ENCODE measurements around the gene ANTXR2. TPM values are rescaled to one million over a fixed set of nuclear protein-coding genes. Genes with fewer than 3 reads are reported as not detected.
"Not testable (repeated sequence)": the region's sequence is repeated elsewhere in the genome, so short reads cannot be mapped to it uniquely, and the experiment has no call there.

The ANTXR2 gene
- total RNA-seq, result 64.6 TPM

- no peaks in the 10 kb centered on the region for H3K9me3 ChIP-seq
- H3K36me3 ChIP-seq, result no peaks in the 10 kb centered on the region
- no peaks in the 10 kb centered on the region for H3K27me3 ChIP-seq
- H3K4me1 ChIP-seq, result peaks cover 40% of the 10 kb centered on the region
- DNase-seq (ENCODE audit: extremely low spot score in 2 of 2), result peak in 1 of 2 donors; percentile 96
- H3K27ac ChIP-seq, result peak within 1 kb of the TSS; percentile 94
- intact Hi-C loops (cut with DNase I), result loop anchor here (5.0 kb wide), 1 partner anchor 109 kb away; no protein-coding TSS in a partner anchor
- peak; percentile 80 to 92 for TF ChIP-seq POLR2AphosphoS5 (IDR thresholded peaks at IDR 0.05; ENCODE audit: insufficient read depth in 1 of 2, low read depth in 1 of 2)
- peak in 1 of 2 donors; percentile 34 for TF ChIP-seq POLR2A (IDR thresholded peaks at IDR 0.05)
- no peak for TF ChIP-seq CTCF (IDR thresholded peaks at IDR 0.05)
- peak within 1 kb of the TSS; percentile 89 to 99 for H3K4me3 ChIP-seq
These were observed at the start of gene ANTXR2 for GRCh38 chr4:80072744-80073472. ANTXR2 (minus strand) TSS chr4:80073229; CDS start chr4:80072560, 669 bp downstream.

GRCh38 chr4:80121815-80122214 is 48.8 kb upstream of the ANTXR2 start:
- H3K36me3 ChIP-seq; H3K27ac ChIP-seq; DNase-seq (ENCODE audit: extremely low spot score in 2 of 2); H3K4me1 ChIP-seq; H3K4me3 ChIP-seq; H3K27me3 ChIP-seq; H3K9me3 ChIP-seq; intact Hi-C loops (cut with DNase I): not testable (repeated sequence)

- H3K4me3 ChIP-seq; H3K9me3 ChIP-seq; H3K27me3 ChIP-seq; intact Hi-C loops (cut with DNase I); DNase-seq (ENCODE audit: extremely low spot score in 2 of 2); H3K27ac ChIP-seq; H3K4me1 ChIP-seq; H3K36me3 ChIP-seq: not testable (repeated sequence)
These were observed 46.6 kb upstream of the ANTXR2 start for GRCh38 chr4:80119620-80120019.

- TF ChIP-seq POLR2AphosphoS5 (IDR thresholded peaks at IDR 0.05; ENCODE audit: insufficient read depth in 1 of 2, low read depth in 1 of 2) (no peak), POLR2A (IDR thresholded peaks at IDR 0.05) (no peak), CTCF (IDR thresholded peaks at IDR 0.05) (no peak)
- Histone ChIP-seq H3K4me1 (no peaks in the 10 kb centered on the region), H3K27ac (no peak overlapping the region), H3K9me3 (no peaks in the 10 kb centered on the region), H3K36me3 (no peaks in the 10 kb centered on the region), H3K27me3 (no peaks in the 10 kb centered on the region), H3K4me3 (no peak overlapping the region)
- DNase-seq (ENCODE audit: extremely low spot score in 2 of 2), result no peak
- intact Hi-C loops (cut with DNase I), result no loop called here
These were observed 43.5 kb upstream of the ANTXR2 start for GRCh38 chr4:80116516-80116915.

GRCh38 chr4:80115368-80116181 is 42.5 kb upstream of the ANTXR2 start:
- DNase-seq (ENCODE audit: extremely low spot score in 2 of 2), result no peak
- TF ChIP-seq POLR2A (IDR thresholded peaks at IDR 0.05), result no peak
- no peak for TF ChIP-seq POLR2AphosphoS5 (IDR thresholded peaks at IDR 0.05; ENCODE audit: insufficient read depth in 1 of 2, low read depth in 1 of 2)
- TF ChIP-seq CTCF (IDR thresholded peaks at IDR 0.05), result no peak
- intact Hi-C loops (cut with DNase I), result no loop called here
- H3K4me3 ChIP-seq, result no peak overlapping the region
- no peaks in the 10 kb centered on the region for H3K9me3 ChIP-seq
- H3K27ac ChIP-seq, result no peak overlapping the region
- no peaks in the 10 kb centered on the region for H3K27me3 ChIP-seq
- H3K36me3 ChIP-seq, result no peaks in the 10 kb centered on the region
- no peaks in the 10 kb centered on the region for H3K4me1 ChIP-seq

Data from vagina (tissue), 2 donors.